Measurements from ENCODE around the gene DUSP8.

The DUSP8 gene

GRCh38 chr11:1509626-1510255 lies 62.3 kb downstream of the DUSP8 start:
- DNase-seq (ENCODE audit: low read depth), result no peak
- H3K4me3 ChIP-seq (ENCODE audit: low read depth, low read length), result no peak overlapping the region
- no peak for TF ChIP-seq CTCF (IDR thresholded peaks at IDR 0.05; ENCODE audit: control insufficient read depth, extremely low read depth, insufficient read depth)

GRCh38 chr11:1508986-1509385 lies 63.1 kb downstream of the DUSP8 start:
- H3K4me3 ChIP-seq (ENCODE audit: low read depth, low read length), result no peak overlapping the region
- TF ChIP-seq CTCF (IDR thresholded peaks at IDR 0.05; ENCODE audit: control insufficient read depth, extremely low read depth, insufficient read depth), result no peak
- no peak for DNase-seq (ENCODE audit: low read depth)

GRCh38 chr11:1508491-1508891 lies 63.6 kb downstream of the DUSP8 start:
- no peak for TF ChIP-seq CTCF (IDR thresholded peaks at IDR 0.05; ENCODE audit: control insufficient read depth, extremely low read depth, insufficient read depth)
- DNase-seq (ENCODE audit: low read depth), result no peak

GRCh38 chr11:1507381-1508140 lies 64.5 kb downstream of the DUSP8 start:
- H3K4me3 ChIP-seq (ENCODE audit: low read depth, low read length), result no peak overlapping the region
- DNase-seq (ENCODE audit: low read depth), result no peak
- no peak for TF ChIP-seq CTCF (IDR thresholded peaks at IDR 0.05; ENCODE audit: control insufficient read depth, extremely low read depth, insufficient read depth)

More at GRCh38 chr11:1508491-1508891, 63.6 kb downstream of the DUSP8 start:
- H3K4me3 ChIP-seq (ENCODE audit: low read depth, low read length), result no peak overlapping the region

GRCh38 chr11:1506981-1507380 lies 65.1 kb downstream of the DUSP8 start:
- DNase-seq (ENCODE audit: low read depth), result no peak
- H3K4me3 ChIP-seq (ENCODE audit: low read depth, low read length), result no peak overlapping the region
- no peak for TF ChIP-seq CTCF (IDR thresholded peaks at IDR 0.05; ENCODE audit: control insufficient read depth, extremely low read depth, insufficient read depth)

GRCh38 chr11:1505480-1505879 lies 66.6 kb downstream of the DUSP8 start:
- DNase-seq (ENCODE audit: low read depth), result no peak
- no peak overlapping the region for H3K4me3 ChIP-seq (ENCODE audit: low read depth, low read length)
- TF ChIP-seq CTCF (IDR thresholded peaks at IDR 0.05; ENCODE audit: control insufficient read depth, extremely low read depth, insufficient read depth), result no peak

Data from LNCaP clone FGC (cell line).